C4-2B (cell line): ENCODE measurements around the gene WASF2.

ENCODE experiments used
- H3K27ac ChIP-seq: fragments of 450-650 bp; 2 replicates; pipeline ENCODE4 v1.5.1; 2017
- CTCF ChIP-seq: fragments of 450-650 bp; conservative IDR thresholded peaks from 2 replicates; pipeline ENCODE4 v1.5.1; 2017; ENCODE audit warnings: mild to moderate bottlenecking
- ZFX ChIP-seq: fragments of 450-650 bp; IDR thresholded peaks from 2 replicates; pipeline ENCODE4 v1.6.1; 2017

The WASF2 gene

GRCh38 chr1:27402349-27402754, 87.6 kb downstream of the WASF2 start:
- no peak; the same call in 1 of the 2 replicates for TF ChIP-seq CTCF
- TF ChIP-seq ZFX: no peak
- no peak overlapping the region for H3K27ac ChIP-seq

GRCh38 chr1:27400963-27401341, 89.0 kb downstream of the WASF2 start:
- H3K27ac ChIP-seq: no peak overlapping the region
- no peak for TF ChIP-seq CTCF
- TF ChIP-seq ZFX: no peak

- no peak for TF ChIP-seq CTCF
- TF ChIP-seq ZFX: no peak
- no peak overlapping the region for H3K27ac ChIP-seq
These were observed 89.6 kb downstream of the WASF2 start for GRCh38 chr1:27400082-27400962.

GRCh38 chr1:27399251-27400025, 90.5 kb downstream of the WASF2 start:
- TF ChIP-seq CTCF (no peak), ZFX (no peak)
- peak overlapping the region; percentile 13; the same call in 1 of the 2 replicates for H3K27ac ChIP-seq

GRCh38 chr1:27398405-27399149, 91.4 kb downstream of the WASF2 start:
- peak overlapping the region; percentile 13 for H3K27ac ChIP-seq
- TF ChIP-seq ZFX (no peak), CTCF (no peak)

GRCh38 chr1:27397749-27398148, 92.2 kb downstream of the WASF2 start:
- H3K27ac ChIP-seq: no peak overlapping the region
- no peak for TF ChIP-seq ZFX
- no peak for TF ChIP-seq CTCF
